ENCODE results near the gene C1QTNF5.
"Not testable (repeated sequence)": the region's sequence is repeated elsewhere in the genome, so short reads cannot be mapped to it uniquely, and the experiment has no call there.

C1QTNF5 gene, protein sequence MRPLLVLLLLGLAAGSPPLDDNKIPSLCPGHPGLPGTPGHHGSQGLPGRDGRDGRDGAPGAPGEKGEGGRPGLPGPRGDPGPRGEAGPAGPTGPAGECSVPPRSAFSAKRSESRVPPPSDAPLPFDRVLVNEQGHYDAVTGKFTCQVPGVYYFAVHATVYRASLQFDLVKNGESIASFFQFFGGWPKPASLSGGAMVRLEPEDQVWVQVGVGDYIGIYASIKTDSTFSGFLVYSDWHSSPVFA

DNA sequence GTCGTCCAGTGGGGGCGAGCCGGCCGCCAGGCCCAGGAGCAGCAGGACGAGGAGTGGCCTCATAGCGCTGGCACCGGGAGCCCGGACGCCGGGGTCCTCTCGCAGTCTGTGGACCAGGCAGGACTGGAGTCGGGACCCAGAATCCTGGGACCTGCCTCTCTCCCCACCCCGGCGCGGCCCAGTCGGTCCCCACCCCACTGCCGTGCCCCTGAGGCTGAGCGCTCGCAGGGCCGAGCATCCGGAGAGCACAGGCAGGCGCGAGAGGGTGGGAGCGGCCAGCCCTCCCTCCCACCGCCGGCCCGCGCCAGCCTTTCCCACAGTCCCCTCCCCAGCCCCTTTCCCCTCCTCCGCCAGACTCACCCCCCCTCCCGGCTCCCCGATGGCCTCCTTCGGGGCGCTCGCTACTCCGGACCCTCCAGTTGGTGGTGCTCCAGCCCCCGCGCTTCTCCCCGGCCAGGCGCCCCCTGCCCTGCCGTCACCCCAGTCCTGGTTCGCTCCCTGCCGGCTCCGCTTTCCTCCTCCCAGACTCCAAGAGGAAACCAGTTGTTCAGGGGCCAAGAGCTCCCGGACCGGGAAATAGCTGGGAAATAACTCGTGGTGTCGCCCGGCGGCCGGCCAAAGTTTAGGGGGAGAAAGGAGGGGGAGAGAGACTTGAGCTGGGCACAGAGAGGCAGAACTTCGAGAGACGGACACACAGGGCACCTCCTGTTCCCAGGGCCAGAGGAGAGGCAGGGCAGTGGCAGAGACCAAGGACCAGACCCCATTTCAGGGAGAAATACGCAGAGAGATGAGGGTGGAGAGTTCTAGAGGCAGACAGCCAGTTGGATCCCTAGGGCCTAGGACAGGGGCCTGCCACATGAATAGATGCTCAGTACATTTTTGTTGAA, at the start of gene C1QTNF5:
C1QTNF5 (minus strand) TSS at position 549 of the 887 bp plus-strand sequence; CDS start at position 63, 486 bp downstream.
- H3K36me3 ChIP-seq (ENCODE audit: insufficient read depth, low read length), result no peaks in the 10 kb centered on the region
- H3K4me1 ChIP-seq (ENCODE audit: insufficient read depth, low read length), result peaks cover 19% of the 10 kb centered on the region; the same call in 1 of the 2 replicates
- H3K9ac ChIP-seq (ENCODE audit: low read depth, low read length), result peak within 1 kb of the TSS; percentile 65
- H3K9me3 ChIP-seq (ENCODE audit: control insufficient read depth, insufficient read depth, low read length), result no peaks in the 10 kb centered on the region

- Histone ChIP-seq H3K9me3 (ENCODE audit: control insufficient read depth, insufficient read depth, low read length) (no peaks in the 10 kb centered on the region), H3K4me1 (ENCODE audit: insufficient read depth, low read length) (0 out of 2 replicates have a peak, but pooled peaks cover 2% of the 10 kb centered on the region), H3K36me3 (ENCODE audit: insufficient read depth, low read length) (no peaks in the 10 kb centered on the region), H3K9ac (ENCODE audit: low read depth, low read length) (no peak overlapping the region)
Observed at GRCh38 chr11:119389611-119390254, 49.0 kb upstream of the C1QTNF5 start.

GRCh38 chr11:119388103-119388502, 47.4 kb upstream of the C1QTNF5 start:
- H3K4me1 ChIP-seq (ENCODE audit: insufficient read depth, low read length), result no peaks in the 10 kb centered on the region
- H3K36me3 ChIP-seq (ENCODE audit: insufficient read depth, low read length), result no peaks in the 10 kb centered on the region
- H3K9ac ChIP-seq (ENCODE audit: low read depth, low read length), result no peak overlapping the region
- H3K9me3 ChIP-seq (ENCODE audit: control insufficient read depth, insufficient read depth, low read length), result no peaks in the 10 kb centered on the region

DNA sequence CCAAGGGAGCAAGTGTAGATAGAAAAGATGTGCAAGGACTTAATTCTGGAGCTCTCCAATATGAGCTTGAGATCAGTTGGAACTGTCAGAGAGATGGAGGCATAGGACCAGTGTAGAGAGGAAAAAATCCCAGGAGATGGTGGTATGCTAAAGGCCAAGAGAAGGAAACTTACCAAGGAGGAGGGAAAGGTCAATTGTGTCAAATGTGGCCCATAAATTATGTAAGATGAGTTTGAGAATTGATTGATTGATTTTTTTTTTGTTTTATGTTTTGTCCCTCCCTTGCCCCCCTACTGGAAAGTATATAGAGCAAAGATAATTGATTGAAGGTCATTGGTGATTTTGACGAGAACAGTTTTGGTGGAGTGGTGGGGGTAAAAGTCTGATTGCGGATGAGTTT, 43.6 kb upstream of the C1QTNF5 start:
- Histone ChIP-seq H3K36me3 (ENCODE audit: insufficient read depth, low read length) (no peaks in the 10 kb centered on the region), H3K4me1 (ENCODE audit: insufficient read depth, low read length) (no peaks in the 10 kb centered on the region; the same call in 1 of the 2 replicates), H3K9me3 (ENCODE audit: control insufficient read depth, insufficient read depth, low read length) (no peaks in the 10 kb centered on the region), H3K9ac (ENCODE audit: low read depth, low read length) (no peak overlapping the region)

DNA sequence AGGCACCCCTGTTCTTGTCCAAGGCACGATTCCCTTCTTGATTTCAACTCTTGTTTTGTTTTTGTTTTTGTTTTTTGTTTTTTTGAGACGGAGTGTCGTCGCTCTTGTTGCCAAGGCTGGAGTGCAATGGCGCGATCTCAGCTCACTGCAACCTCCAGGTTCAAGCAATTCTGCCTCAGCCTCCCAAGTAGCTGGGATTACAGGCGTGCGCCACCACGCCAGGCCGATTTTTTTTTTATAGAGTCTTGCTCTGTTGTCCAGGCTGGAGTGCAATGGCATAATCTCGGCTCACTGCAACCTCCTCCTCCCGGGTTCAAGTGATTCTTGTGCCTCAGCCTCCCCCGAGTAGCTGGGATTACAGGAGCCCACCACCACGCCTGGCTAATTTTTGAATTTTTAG, 41.8 kb upstream of the C1QTNF5 start:
- not testable (repeated sequence) for H3K36me3 ChIP-seq (ENCODE audit: insufficient read depth, low read length); H3K9ac ChIP-seq (ENCODE audit: low read depth, low read length); H3K9me3 ChIP-seq (ENCODE audit: control insufficient read depth, insufficient read depth, low read length)
- peaks cover 14% of the 10 kb centered on the region; the same call in 1 of the 2 replicates for H3K4me1 ChIP-seq (ENCODE audit: insufficient read depth, low read length)

GRCh38 chr11:119382101-119382500, 41.4 kb upstream of the C1QTNF5 start:
- Histone ChIP-seq H3K4me1 (ENCODE audit: insufficient read depth, low read length) (peaks cover 16% of the 10 kb centered on the region; the same call in 1 of the 2 replicates), H3K36me3 (ENCODE audit: insufficient read depth, low read length) (no peaks in the 10 kb centered on the region), H3K9me3 (ENCODE audit: control insufficient read depth, insufficient read depth, low read length) (no peaks in the 10 kb centered on the region), H3K9ac (ENCODE audit: low read depth, low read length) (peak overlapping the region; percentile 51; the same call in 1 of the 2 replicates)

DNA sequence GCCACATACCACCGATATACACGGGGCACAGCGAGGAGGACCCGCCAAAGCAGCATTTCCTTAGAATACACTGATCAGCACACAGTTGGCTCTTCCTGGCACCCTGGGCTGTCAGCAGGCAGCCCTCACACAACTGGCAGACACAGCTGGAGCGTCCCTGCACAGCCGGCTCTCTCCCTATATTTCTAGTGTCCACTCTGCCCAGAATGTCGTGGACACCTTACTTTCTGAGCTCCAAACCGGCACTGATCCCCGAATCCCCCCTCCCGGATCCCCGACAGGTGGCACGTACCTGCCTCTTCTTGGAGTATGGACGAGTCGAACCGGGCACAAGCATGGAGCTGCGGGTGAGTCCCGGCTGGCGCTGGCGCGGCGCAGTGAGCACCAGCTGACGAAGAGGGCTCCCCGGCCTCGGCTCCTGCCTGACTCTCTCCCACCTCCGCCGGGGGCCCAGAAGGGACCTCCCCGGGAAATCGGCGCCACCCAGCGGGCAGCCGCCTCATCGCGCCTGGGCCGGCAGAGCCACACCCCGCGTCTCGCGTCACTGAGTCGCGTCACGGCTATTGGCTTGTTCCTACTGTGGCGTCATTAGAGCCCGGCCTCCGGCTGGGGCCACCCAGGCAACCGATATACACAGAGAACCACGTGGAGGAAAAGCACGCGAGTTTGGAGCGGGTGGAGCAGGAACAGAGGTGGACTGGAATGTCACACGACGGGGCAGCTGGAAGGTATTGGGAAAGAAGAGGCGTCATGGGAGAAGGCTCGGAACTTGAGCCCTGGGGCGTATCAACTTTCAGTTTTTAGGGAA, 40.7 kb upstream of the C1QTNF5 start, which contains the start of gene USP2:
USP2 (minus strand) TSS at position 510 of the 808 bp plus-strand sequence. CDS start 8,210 bp downstream, outside the sequence.
- peak within 1 kb of the TSS; percentile 51 for H3K9ac ChIP-seq (ENCODE audit: low read depth, low read length)
- H3K4me1 ChIP-seq (ENCODE audit: insufficient read depth, low read length), result peaks cover 20% of the 10 kb centered on the region
- H3K36me3 ChIP-seq (ENCODE audit: insufficient read depth, low read length), result no peaks in the 10 kb centered on the region
- no peaks in the 10 kb centered on the region for H3K9me3 ChIP-seq (ENCODE audit: control insufficient read depth, insufficient read depth, low read length)

- H3K9me3 ChIP-seq (ENCODE audit: control insufficient read depth, insufficient read depth, low read length), result no peaks in the 10 kb centered on the region
- peaks cover 26% of the 10 kb centered on the region for H3K4me1 ChIP-seq (ENCODE audit: insufficient read depth, low read length)
- H3K36me3 ChIP-seq (ENCODE audit: insufficient read depth, low read length), result no peaks in the 10 kb centered on the region
- peak overlapping the region; percentile 51; the same call in 1 of the 2 replicates for H3K9ac ChIP-seq (ENCODE audit: low read depth, low read length)
Observed at GRCh38 chr11:119380827-119381180, 40.1 kb upstream of the C1QTNF5 start.

- Histone ChIP-seq H3K36me3 (ENCODE audit: insufficient read depth, low read length) (no peaks in the 10 kb centered on the region), H3K9ac (ENCODE audit: low read depth, low read length) (no peak overlapping the region), H3K4me1 (ENCODE audit: insufficient read depth, low read length) (peaks cover 31% of the 10 kb centered on the region), H3K9me3 (ENCODE audit: control insufficient read depth, insufficient read depth, low read length) (no peaks in the 10 kb centered on the region)
Observed at GRCh38 chr11:119380160-119380826, 39.6 kb upstream of the C1QTNF5 start.

DNA sequence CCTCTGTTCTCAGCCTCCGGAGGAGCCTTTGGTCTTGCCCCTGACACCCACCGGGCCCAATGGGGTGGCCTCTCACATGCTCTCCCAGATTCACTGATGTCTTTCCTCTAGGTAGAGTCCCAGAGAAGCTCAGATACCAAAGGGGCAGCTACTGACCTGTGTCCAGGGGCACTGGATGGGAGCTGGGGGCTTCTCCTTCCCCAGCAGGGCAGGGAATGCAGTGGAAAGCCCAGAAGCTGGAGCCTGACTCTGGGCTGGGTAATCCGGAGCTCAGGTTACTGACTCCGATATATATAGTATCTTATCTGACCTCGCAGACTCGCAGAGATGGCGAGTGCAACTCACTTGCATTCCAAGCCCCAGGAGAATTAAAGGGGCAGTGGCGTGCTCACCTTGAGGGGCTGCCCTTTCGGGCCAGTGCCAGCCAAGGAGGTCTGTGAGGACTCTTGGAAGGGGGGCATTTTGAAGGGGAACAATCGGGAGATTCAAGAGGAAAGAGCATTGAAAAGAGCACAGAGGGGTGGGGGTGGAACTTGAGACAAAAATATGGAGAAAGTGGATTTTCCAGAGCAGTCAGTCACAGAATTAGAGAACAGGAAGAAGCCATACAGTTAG, 38.3 kb upstream of the C1QTNF5 start:
- no peaks in the 10 kb centered on the region for H3K9me3 ChIP-seq (ENCODE audit: control insufficient read depth, insufficient read depth, low read length)
- no peaks in the 10 kb centered on the region for H3K36me3 ChIP-seq (ENCODE audit: insufficient read depth, low read length)
- H3K9ac ChIP-seq (ENCODE audit: low read depth, low read length), result no peak overlapping the region
- peaks cover 41% of the 10 kb centered on the region for H3K4me1 ChIP-seq (ENCODE audit: insufficient read depth, low read length)

DNA sequence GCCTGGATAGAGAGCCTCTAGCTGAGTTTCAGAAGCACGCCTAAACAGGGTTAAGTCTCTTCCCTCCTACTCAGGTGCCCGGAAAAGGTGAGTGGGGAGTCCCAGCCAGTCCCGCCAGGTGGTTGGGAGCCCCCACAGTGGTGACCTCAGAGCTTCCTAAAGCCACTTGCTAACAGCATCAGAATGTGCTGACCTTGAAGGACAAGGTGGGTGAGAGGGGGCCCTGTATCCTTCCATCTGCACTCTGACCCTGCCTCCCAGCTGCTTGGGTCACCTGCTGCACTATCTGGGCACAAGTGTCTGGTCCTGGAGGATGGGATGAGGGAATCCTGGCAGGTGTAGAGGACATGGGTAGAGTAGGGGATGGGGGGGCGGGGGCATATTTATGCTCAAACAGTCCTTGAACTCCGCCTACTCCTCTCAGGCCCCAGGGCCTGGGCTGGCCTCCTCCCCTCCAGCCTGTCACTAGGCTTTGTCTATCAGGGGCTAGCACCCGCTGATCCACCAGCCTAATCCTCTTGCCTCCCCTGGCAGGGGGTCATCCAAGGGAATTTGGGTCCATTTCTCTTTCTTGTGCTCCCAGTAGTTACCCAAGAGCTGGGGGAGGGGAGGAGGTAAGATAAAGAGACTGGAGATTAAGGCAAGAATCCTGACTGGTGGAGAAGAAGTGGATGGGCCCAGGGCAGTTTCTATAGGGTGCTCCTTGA, 37.4 kb upstream of the C1QTNF5 start:
- H3K36me3 ChIP-seq (ENCODE audit: insufficient read depth, low read length), result no peaks in the 10 kb centered on the region
- no peaks in the 10 kb centered on the region for H3K9me3 ChIP-seq (ENCODE audit: control insufficient read depth, insufficient read depth, low read length)
- peaks cover 41% of the 10 kb centered on the region for H3K4me1 ChIP-seq (ENCODE audit: insufficient read depth, low read length)
- no peak overlapping the region for H3K9ac ChIP-seq (ENCODE audit: low read depth, low read length)

- Histone ChIP-seq H3K4me1 (ENCODE audit: insufficient read depth, low read length) (peaks cover 41% of the 10 kb centered on the region), H3K9ac (ENCODE audit: low read depth, low read length) (no peak overlapping the region), H3K36me3 (ENCODE audit: insufficient read depth, low read length) (no peaks in the 10 kb centered on the region), H3K9me3 (ENCODE audit: control insufficient read depth, insufficient read depth, low read length) (no peaks in the 10 kb centered on the region)
Observed at GRCh38 chr11:119377112-119377901, 36.6 kb upstream of the C1QTNF5 start.

All from ES-I3 (cell line).